SH-SY5Y (cell line): ENCODE measurements around the gene C2CD2L.

Experiments
- GATA2 ChIP-seq: IDR thresholded peaks from 2 replicates; pipeline ENCODE4 v1.6.1; 2011; ENCODE audit warnings: mild to moderate bottlenecking, low read depth, low read length
- GATA3 ChIP-seq: IDR thresholded peaks from 2 replicates; pipeline ENCODE4 v1.6.1; 2011; ENCODE audit warnings: low read depth, mild to moderate bottlenecking, low read length, moderate library complexity

DNA sequence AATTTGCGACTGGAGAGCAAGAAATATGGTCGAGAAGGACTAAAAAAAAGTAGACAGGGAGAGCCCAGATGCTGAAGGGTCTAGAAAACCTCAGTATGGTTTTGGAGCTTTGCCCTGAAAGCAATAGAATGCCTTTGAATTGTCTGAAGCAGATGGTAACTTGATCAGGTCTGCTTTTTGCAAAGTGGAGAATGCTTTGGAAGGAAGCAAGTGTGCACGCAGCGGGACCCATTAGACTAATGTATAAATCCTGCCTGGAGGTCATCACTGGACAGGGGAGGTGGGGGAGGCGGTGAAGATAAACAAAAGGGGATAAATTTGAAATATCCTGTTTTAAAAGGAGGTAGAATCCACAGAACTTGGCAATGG lies 13.5 kb downstream of the C2CD2L start:
- TF ChIP-seq GATA2 (no peak), GATA3 (no peak)
